LoVo (cell line): ENCODE data around the gene TMEM220.

ENCODE experiments used
- DNase-seq: peaks from one replicate; pipeline ENCODE4 v3.0.0-alpha.2; 2016; ENCODE audit warnings: low spot score

The TMEM220 gene

GRCh38 chr17:10664571-10664970, 65.3 kb downstream of the TMEM220 start:
- DNase-seq = no peak
